H1 (cell line): ENCODE results near the gene CMSS1. TPM values are rescaled to one million over a fixed set of nuclear protein-coding genes. Genes with fewer than 3 reads are reported as not detected.

Source experiments
- CTCF ChIA-PET: fragments of 300-600 bp; sonication (Branson Sonifier 250); formaldehyde crosslinking; loops from one replicate; lab custom pipeline; 2021; ENCODE audit not compliant: partially characterized antibody; lab: Charles Lee
- POLR2A ChIA-PET: fragments of 300-600 bp; sonication (Branson Sonifier 250); formaldehyde crosslinking; loops from one replicate; lab custom pipeline; 2021; ENCODE audit warnings: inconsistent platforms; ENCODE audit not compliant: partially characterized antibody; lab: Charles Lee
- DNase-seq, 2 experiments: peaks; one replicate each; pipeline versions ENCODE4 v3.0.0 to v3.0.0-alpha.2; 2010 to 2022; ENCODE audit warnings: low spot score in 2 of 2, low read depth in 1 of 2, mixed read lengths in 1 of 2
- FAIRE-seq: peaks from 2 replicates; lab custom pipeline; 2011; peaks lifted over from hg19 to GRCh38; lab: Jason Lieb, UNC
- H2AFZ ChIP-seq: 2 replicates; pipeline ENCODE4 v1.8.1; 2012; ENCODE audit warnings: low read length, inconsistent platforms
- H2AK5ac ChIP-seq: 2 replicates; pipeline ENCODE4 v1.6.1; 2013; ENCODE audit warnings: low read depth, low read length
- H2BK120ac ChIP-seq: replicated peaks from 2 replicates; pipeline ENCODE3; 2013; ENCODE audit warnings: low read depth, low read length, inconsistent platforms
- H2BK12ac ChIP-seq: 2 replicates; pipeline ENCODE4 v1.6.1; 2013; ENCODE audit warnings: low read depth, low read length
- H2BK15ac ChIP-seq: 2 replicates; pipeline ENCODE4 v1.6.1; 2013; ENCODE audit warnings: low read length
- H2BK20ac ChIP-seq: 2 replicates; pipeline ENCODE4 v1.6.1; 2013; ENCODE audit warnings: low read length
- H2BK5ac ChIP-seq: 2 replicates; pipeline ENCODE4 v1.6.1; 2013; ENCODE audit warnings: low read depth, low read length
- H3K14ac ChIP-seq: 2 replicates; pipeline ENCODE4 v1.6.1; 2013; ENCODE audit warnings: inconsistent platforms; ENCODE audit not compliant: insufficient read length
- H3K18ac ChIP-seq: 2 replicates; pipeline ENCODE4 v1.6.1; 2013; ENCODE audit warnings: low read length; ENCODE audit errors: extremely low read depth
- H3K23ac ChIP-seq: 2 replicates; pipeline ENCODE4 v1.6.1; 2013; ENCODE audit warnings: inconsistent platforms; ENCODE audit not compliant: insufficient read length
- H3K23me2 ChIP-seq: 2 replicates; pipeline ENCODE4 v1.6.1; 2013; ENCODE audit warnings: low read depth, low read length
- H3K27ac ChIP-seq: 2 replicates; pipeline ENCODE4 v1.6.1; 2011; ENCODE audit warnings: low read depth, low read length, inconsistent platforms
- H3K27me3 ChIP-seq, 4 experiments: replicated peaks in 1 of 4; 1 replicate in 1 of 4; 2 replicates in 3 of 4; pipeline versions ENCODE4 v1.6.1 to v1.8.1; 2011 to 2013; ENCODE audit warnings: low read length in 3 of 4, mild to moderate bottlenecking in 3 of 4, inconsistent platforms in 2 of 4, mixed read lengths in 2 of 4, moderate library complexity in 1 of 4; ENCODE audit not compliant: control insufficient read depth in 3 of 4, insufficient read depth in 3 of 4; ENCODE audit errors: extremely low read depth in 1 of 4
- H3K36me3 ChIP-seq, 4 experiments: 2 replicates each; pipeline versions ENCODE4 v1.6.1 to v1.8.1; 2011 to 2013; ENCODE audit warnings: mild to moderate bottlenecking in 4 of 4, low read length in 3 of 4, moderate library complexity in 2 of 4, control low read depth in 1 of 4, inconsistent platforms in 1 of 4; ENCODE audit not compliant: insufficient read depth in 4 of 4, control insufficient read depth in 2 of 4
- H3K4ac ChIP-seq: replicated peaks from 2 replicates; pipeline ENCODE3; 2013; ENCODE audit warnings: low read length, low read depth, mixed read lengths, inconsistent platforms; ENCODE audit not compliant: insufficient read length
- H3K4me1 ChIP-seq, 4 experiments: replicated peaks in 1 of 4; 1 replicate in 1 of 4; 2 replicates in 3 of 4; pipeline versions ENCODE4 v1.6.1 to v1.8.1; 2011 to 2013; ENCODE audit warnings: low read length in 3 of 4, inconsistent platforms in 2 of 4, mixed read lengths in 1 of 4; ENCODE audit not compliant: insufficient read depth in 4 of 4, control insufficient read depth in 3 of 4
- H3K4me2 ChIP-seq, 2 experiments: 2 replicates each; pipeline versions ENCODE4 v1.6.1 to v1.8.1; 2011 to 2013; ENCODE audit warnings: low read depth in 2 of 2, low read length in 2 of 2, control low read depth in 1 of 2, inconsistent platforms in 1 of 2, mild to moderate bottlenecking in 1 of 2; ENCODE audit not compliant: insufficient read depth in 1 of 2
- H3K4me3 ChIP-seq, 4 experiments: fragments of 200-600, 300-600 bp in 1 of 4; sonication (generic), shearing (Covaris generic), sonication (Bioruptor Twin) in 1 of 4; 2 replicates each; pipeline versions ENCODE4 v1.5.1 to v1.8.1; 2011 to 2016; ENCODE audit warnings: low read length in 4 of 4, low read depth in 3 of 4, control low read depth in 2 of 4, inconsistent platforms in 2 of 4, mild to moderate bottlenecking in 2 of 4, mixed read lengths in 1 of 4, moderate library complexity in 1 of 4; ENCODE audit not compliant: insufficient read depth in 2 of 4; ENCODE audit errors: extremely low read depth in 1 of 4
- H3K56ac ChIP-seq: replicated peaks from 2 replicates; pipeline ENCODE3; 2013; ENCODE audit warnings: low read depth, mild to moderate bottlenecking, mixed read lengths, low read length, inconsistent platforms; ENCODE audit not compliant: insufficient read length
- H3K79me1 ChIP-seq: 2 replicates; pipeline ENCODE4 v1.6.1; 2013; ENCODE audit warnings: low read depth, low read length, control low read depth
- H3K79me2 ChIP-seq, 2 experiments: 2 replicates each; pipeline versions ENCODE4 v1.6.1 to v1.8.1; 2012 to 2013; ENCODE audit warnings: low read length in 2 of 2, mild to moderate bottlenecking in 2 of 2, inconsistent platforms in 1 of 2; ENCODE audit not compliant: insufficient read depth in 2 of 2, control insufficient read depth in 1 of 2
- H3K9ac ChIP-seq, 4 experiments: replicated peaks in 1 of 4; 1 replicate in 1 of 4; 2 replicates in 3 of 4; pipeline versions ENCODE4 v1.6.1 to v1.8.1; 2011 to 2013; ENCODE audit warnings: low read depth in 3 of 4, low read length in 3 of 4, control low read depth in 2 of 4, mild to moderate bottlenecking in 2 of 4, moderate library complexity in 2 of 4, inconsistent platforms in 1 of 4; ENCODE audit errors: extremely low read depth in 1 of 4
- H3K9me3 ChIP-seq, 2 experiments: 2 replicates each; pipeline versions ENCODE4 v1.6.1 to v1.8.1; 2012 to 2013; ENCODE audit warnings: mild to moderate bottlenecking in 2 of 2, moderate library complexity in 2 of 2, control low read depth in 1 of 2, inconsistent platforms in 1 of 2, low read depth in 1 of 2, low read length in 1 of 2, mixed read lengths in 1 of 2; ENCODE audit not compliant: insufficient read depth in 2 of 2
- H4K20me1 ChIP-seq, 2 experiments: replicated peaks in 1 of 2; 2 replicates each; pipeline versions ENCODE3 to v1.8.1; 2011 to 2013; ENCODE audit warnings: inconsistent platforms in 2 of 2, low read length in 2 of 2, mild to moderate bottlenecking in 1 of 2; ENCODE audit not compliant: insufficient read depth in 2 of 2, control insufficient read depth in 1 of 2
- H4K5ac ChIP-seq: 2 replicates; pipeline ENCODE4 v1.6.1; 2013; ENCODE audit warnings: low read length, low read depth, mixed read lengths, inconsistent platforms; ENCODE audit not compliant: insufficient read length
- H4K8ac ChIP-seq: 2 replicates; pipeline ENCODE4 v1.8.0; 2013; ENCODE audit warnings: mild to moderate bottlenecking, moderate library complexity, low read length, inconsistent platforms; ENCODE audit not compliant: insufficient read depth; ENCODE audit errors: extremely low read depth
- H4K91ac ChIP-seq: replicated peaks from 2 replicates; pipeline ENCODE3; 2013; ENCODE audit warnings: low read length, mixed read lengths, inconsistent platforms; ENCODE audit not compliant: insufficient read length
- ASH2L ChIP-seq: fragments of 200-600, 300-600 bp; sonication (generic); IDR thresholded peaks from one replicate; pipeline ENCODE4 v1.7.1; 2017; ENCODE audit warnings: low read length
- CBX5 ChIP-seq: fragments of 300-800, 300-1000 bp; sonication (generic); IDR thresholded peaks from 2 replicates; pipeline ENCODE4 v1.7.1; 2016; ENCODE audit warnings: antibody characterized with exemption, low read length, low read depth
- CHD1 ChIP-seq: IDR thresholded peaks from 2 replicates; pipeline ENCODE4 v1.6.1; 2012; ENCODE audit warnings: low read depth, low read length, improper control_type of control experiment
- CHD2 ChIP-seq: IDR thresholded peaks from 2 replicates; pipeline ENCODE4 v1.6.1; 2012; ENCODE audit warnings: low read length, improper control_type of control experiment
- CTBP2 ChIP-seq: IDR thresholded peaks from 2 replicates; pipeline ENCODE4 v1.7.0; 2011; ENCODE audit warnings: borderline replicate concordance, mild to moderate bottlenecking, moderate library complexity, mixed read lengths, low read length; ENCODE audit not compliant: insufficient read depth, insufficient read length
- E2F6 ChIP-seq: IDR thresholded peaks from 2 replicates; pipeline ENCODE4 v1.6.1; 2012; ENCODE audit warnings: inconsistent platforms
- EP300 ChIP-seq, 2 experiments: IDR thresholded peaks; 1 replicate in 1 of 2; 2 replicates in 1 of 2; pipeline ENCODE4 v1.6.1; 2011 to 2012; ENCODE audit warnings: low read depth in 2 of 2, low read length in 2 of 2, mild to moderate bottlenecking in 2 of 2, borderline replicate concordance in 1 of 2, inconsistent platforms in 1 of 2, moderate library complexity in 1 of 2
- FOSL1 ChIP-seq: IDR thresholded peaks from 2 replicates; pipeline ENCODE4 v1.6.1; 2011; ENCODE audit warnings: mild to moderate bottlenecking, low read depth, low read length, moderate library complexity; ENCODE audit not compliant: insufficient read depth
- GTF2F1 ChIP-seq: IDR thresholded peaks from 2 replicates; pipeline ENCODE4 v1.6.1; 2012; ENCODE audit warnings: low read depth, low read length, improper control_type of control experiment, borderline replicate concordance
- NRF1 ChIP-seq: IDR thresholded peaks from 2 replicates; pipeline ENCODE4 v1.6.1; 2011; ENCODE audit warnings: mild to moderate bottlenecking, low read depth, low read length, improper control_type of control experiment
- PHF8 ChIP-seq: fragments of 200-600 bp; sonication (generic); conservative IDR thresholded peaks from 2 replicates; pipeline ENCODE4 v1.7.1; 2012; ENCODE audit warnings: low read depth, mild to moderate bottlenecking, inconsistent platforms, low read length, moderate library complexity
- RFX5 ChIP-seq: IDR thresholded peaks from 2 replicates; pipeline ENCODE4 v1.6.1; 2011; ENCODE audit warnings: low read depth, low read length, improper control_type of control experiment, borderline replicate concordance
- WGBS, 2 experiments: shearing (Covaris generic) in 1 of 2; methylation state at CpG; one replicate each; pipeline versions ENCODE4 v1.1.6 to v1.1.7; 2013 to 2015; ENCODE audit warnings: low lambda C conversion rate in 2 of 2, mixed read lengths in 2 of 2, inconsistent platforms in 1 of 2, low coverage in 1 of 2, missing lambda C conversion rate in 1 of 2; ENCODE audit not compliant: insufficient replicate concordance in 2 of 2, insufficient coverage in 1 of 2, insufficient read length in 1 of 2; ENCODE audit errors: extremely low coverage in 1 of 2, missing lambda C conversion rate in 1 of 2; 5-methylcytosine and 5-hydroxymethylcytosine counted together
- polyA plus RNA-seq, 7 experiments: library from polyadenylated mRNA; depleted of rRNA in 3 of 7; stranded (reverse) in 5 of 7; unstranded in 2 of 7; fragments of >200 nt in 5 of 7; fragments of 200-250 nt in 2 of 7; gene quantifications; 1 replicate in 5 of 7; 2 replicates in 1 of 7; 4 replicates in 1 of 7; pipeline versions ENCODE4 v1.2.1 to v1.2.3, GENCODE V29; 2011 to 2013; ENCODE audit warnings: missing spikeins in 2 of 7, mixed read lengths in 2 of 7
- total RNA-seq: library from RNA; stranded (reverse); fragmentation: NEBNext Ultra II Directional; extraction: Animal tissue kit (Norgen Biotek cat#: 25700); gene quantifications from 2 replicates; pipeline ENCODE4 v1.2.1, GENCODE V29; 2021

CMSS1 gene
- total and polyA plus RNA-seq, 2 of the 8 experiments (the other 6 are each of a cell fraction or from before 2014, with no cell fraction given), result 15.2 to 75.1 TPM

GRCh38 chr3:99909714-99910495 lies 92.2 kb downstream of the CMSS1 start:
- Histone ChIP-seq H3K23ac (no peak overlapping the region), H3K27me3 (no peaks in the 10 kb centered on the region), H3K23me2 (no peaks in the 10 kb centered on the region), H3K9me3 (no peaks in the 10 kb centered on the region), H3K27ac (no peak overlapping the region), H4K91ac (no peak overlapping the region), H3K4ac (no peak overlapping the region), H4K8ac (no peak overlapping the region), H2BK12ac (no peak overlapping the region), H3K14ac (no peak overlapping the region), H3K79me1 (no peaks in the 10 kb centered on the region; the same call in 1 of the 2 replicates), H2AFZ (no peak overlapping the region), H3K9ac (no peak overlapping the region), H2AK5ac (no peak overlapping the region), H3K79me2 (no peaks in the 10 kb centered on the region), H2BK120ac (no peak overlapping the region), H3K4me2 (no peak overlapping the region), H4K5ac (no peak overlapping the region), H3K4me3 (no peak overlapping the region), H2BK5ac (no peak overlapping the region), H3K56ac (no peak overlapping the region), H3K36me3 (no peaks in the 10 kb centered on the region), H4K20me1 (no peaks in the 10 kb centered on the region), H3K4me1 (peaks cover 0 to 4% (median 1%) of the 10 kb centered on the region in 4 experiments; a peak in 3 of 7 replicates), H3K18ac (no peak overlapping the region), H2BK20ac (no peak overlapping the region), H2BK15ac (no peak overlapping the region)
- DNase-seq, result no peak
- 79% methylated on average over 3 of the region's 3 CpGs; no CpG with 5 or more reads in 1 of the 2 experiments for WGBS, 2 experiments
- ChIA-PET POLR2A (interaction anchor here (1.0 kb wide), 1 partner anchor 9 kb away, joined by 4 read pairs; no protein-coding TSS in a partner anchor), CTCF (interaction anchor here (1.4 kb wide), 1 partner anchor 12 kb away, joined by 4 read pairs; no protein-coding TSS in a partner anchor)
- FAIRE-seq, result no peak
- no peak for TF ChIP-seq E2F6
- TF ChIP-seq PHF8, result no peak
- no peak for TF ChIP-seq FOSL1
- TF ChIP-seq ASH2L, result no peak
- no peak for TF ChIP-seq CTBP2
- TF ChIP-seq CHD1, result no peak
- TF ChIP-seq GTF2F1, result no peak
- TF ChIP-seq CBX5, result no peak
- no peak for TF ChIP-seq RFX5
- no peak for TF ChIP-seq NRF1
- TF ChIP-seq EP300 (IDR thresholded peaks at IDR 0.05; ENCODE audit: borderline replicate concordance in 1 of 2, low read depth in 2 of 2, low read length in 2 of 2), result no peak
- no peak for TF ChIP-seq CHD2
